NCI-H446 (cell line): ENCODE data around the gene MT2A.
"Not testable (repeated sequence)": the region's sequence is repeated elsewhere in the genome, so short reads cannot be mapped to it uniquely, and the experiment has no call there.

Experiments
- DNase-seq, 2 experiments: peaks; one replicate each; lab custom pipeline; 2025; lab: John Stamatoyannopoulos, UW

The MT2A gene

GRCh38 chr16:56608043-56608875 lies at the start of gene MT2A:
Gene MT2A, plus strand, starts transcription at chr16:56608584. Its CDS starts 72 bp downstream, at chr16:56608656.
- DNase-seq = peak; percentile 33 to 89

DNA sequence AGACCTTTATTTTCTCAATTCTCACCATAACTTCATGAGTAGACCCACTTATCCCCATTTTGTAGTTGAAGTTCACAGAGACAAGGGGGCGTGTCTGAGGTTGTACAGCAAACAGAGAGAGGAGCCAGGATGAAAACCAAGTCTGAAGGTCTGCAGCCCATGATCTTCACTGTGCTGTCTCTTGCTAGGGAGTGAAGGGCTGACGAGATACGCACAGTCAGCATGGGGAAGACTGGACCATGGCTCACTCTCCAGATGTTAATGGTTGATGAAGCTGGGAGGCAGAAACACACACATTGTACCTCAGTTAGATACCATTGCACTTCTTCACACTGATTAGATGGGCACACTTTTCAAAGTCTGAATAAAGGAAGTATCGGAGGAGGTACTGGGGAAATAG lies 49.3 kb upstream of the MT2A start:
- no peak for DNase-seq

DNA sequence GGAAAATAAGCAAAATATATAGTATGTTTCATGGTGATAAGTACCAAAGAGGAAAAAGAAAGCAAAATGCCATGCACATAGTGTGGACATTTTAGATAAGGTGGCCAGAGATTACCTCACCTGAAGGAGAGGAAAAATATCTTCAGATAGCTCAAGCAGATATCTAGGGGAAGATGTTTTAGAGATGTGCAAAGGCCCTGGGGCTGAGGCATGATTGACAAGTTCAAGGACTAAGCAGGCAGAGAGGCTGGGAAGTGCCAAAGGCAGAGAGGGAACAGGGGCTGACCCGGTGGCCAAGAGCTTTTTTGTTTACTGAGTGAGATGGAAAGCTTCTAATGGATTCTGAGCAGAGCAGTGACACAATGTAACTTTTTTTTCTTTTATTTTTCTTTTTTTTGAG lies 47.9 kb upstream of the MT2A start:
- no peak for DNase-seq

GRCh38 chr16:56561126-56561525 lies 47.3 kb upstream of the MT2A start:
- DNase-seq = no peak

GRCh38 chr16:56564793-56565477 lies 43.4 kb upstream of the MT2A start, which contains the start of gene MT4:
Gene MT4, plus strand, starts transcription at chr16:56565073. Its CDS starts 56 bp downstream, at chr16:56565129.
- DNase-seq = no peak

GRCh38 chr16:56569971-56570370 lies 38.4 kb upstream of the MT2A start:
- DNase-seq = no peak

GRCh38 chr16:56571525-56571924 lies 36.9 kb upstream of the MT2A start:
- DNase-seq = no peak

GRCh38 chr16:56574625-56575024 lies 33.8 kb upstream of the MT2A start:
- DNase-seq = no peak

GRCh38 chr16:56576585-56577299 lies 31.6 kb upstream of the MT2A start:
- DNase-seq = no peak

DNA sequence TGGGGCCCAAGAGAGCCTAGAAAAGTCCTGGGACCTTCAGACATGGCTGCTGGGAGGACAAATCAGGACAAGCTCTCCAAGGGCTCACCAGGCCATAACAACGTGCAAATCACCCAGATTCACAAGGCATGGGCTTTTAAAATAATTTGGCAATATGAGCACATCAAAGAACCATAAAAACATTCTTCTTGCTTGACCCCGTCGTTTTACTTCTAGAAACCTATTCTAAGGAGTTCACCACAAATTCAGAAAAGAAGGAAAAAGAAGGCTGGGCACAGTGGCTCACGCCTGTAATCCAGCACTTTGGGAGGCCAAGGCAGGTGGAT lies 31.1 kb upstream of the MT2A start:
- DNase-seq = no peak

DNA sequence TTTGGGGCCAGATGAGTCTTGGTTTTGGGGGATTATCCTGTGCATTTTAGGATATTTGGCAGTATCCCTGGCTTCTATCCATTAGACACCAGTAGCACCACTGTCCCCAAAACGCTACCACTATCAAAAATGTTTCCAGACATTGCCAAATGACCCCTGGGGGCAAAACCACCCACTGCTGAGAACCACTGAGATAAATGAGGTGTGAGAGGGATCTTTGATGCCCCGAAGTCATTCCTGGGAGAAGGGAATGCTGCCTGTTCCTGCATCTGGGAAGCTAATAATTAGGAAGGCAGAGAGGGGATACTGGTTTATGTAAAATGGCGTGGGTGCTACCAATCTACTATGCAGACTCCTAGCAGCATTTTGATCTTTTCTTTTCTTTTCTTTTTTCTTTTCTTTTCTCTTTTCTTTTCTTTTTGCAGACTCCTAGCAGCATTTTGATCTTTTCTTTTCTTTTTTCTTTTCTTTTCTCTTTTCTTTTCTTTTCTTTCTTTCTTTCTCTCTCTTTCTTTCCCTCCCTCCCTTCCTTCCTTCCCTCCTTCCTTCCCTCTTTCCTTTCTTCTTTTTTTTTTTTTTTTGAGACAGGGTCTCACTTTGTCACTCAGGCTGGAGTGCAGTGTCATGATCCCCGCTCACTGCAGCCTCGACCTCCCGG lies 27.9 kb upstream of the MT2A start:
- no peak for DNase-seq

GRCh38 chr16:56582911-56583310 lies 25.5 kb upstream of the MT2A start:
- DNase-seq = not testable (repeated sequence)

DNA sequence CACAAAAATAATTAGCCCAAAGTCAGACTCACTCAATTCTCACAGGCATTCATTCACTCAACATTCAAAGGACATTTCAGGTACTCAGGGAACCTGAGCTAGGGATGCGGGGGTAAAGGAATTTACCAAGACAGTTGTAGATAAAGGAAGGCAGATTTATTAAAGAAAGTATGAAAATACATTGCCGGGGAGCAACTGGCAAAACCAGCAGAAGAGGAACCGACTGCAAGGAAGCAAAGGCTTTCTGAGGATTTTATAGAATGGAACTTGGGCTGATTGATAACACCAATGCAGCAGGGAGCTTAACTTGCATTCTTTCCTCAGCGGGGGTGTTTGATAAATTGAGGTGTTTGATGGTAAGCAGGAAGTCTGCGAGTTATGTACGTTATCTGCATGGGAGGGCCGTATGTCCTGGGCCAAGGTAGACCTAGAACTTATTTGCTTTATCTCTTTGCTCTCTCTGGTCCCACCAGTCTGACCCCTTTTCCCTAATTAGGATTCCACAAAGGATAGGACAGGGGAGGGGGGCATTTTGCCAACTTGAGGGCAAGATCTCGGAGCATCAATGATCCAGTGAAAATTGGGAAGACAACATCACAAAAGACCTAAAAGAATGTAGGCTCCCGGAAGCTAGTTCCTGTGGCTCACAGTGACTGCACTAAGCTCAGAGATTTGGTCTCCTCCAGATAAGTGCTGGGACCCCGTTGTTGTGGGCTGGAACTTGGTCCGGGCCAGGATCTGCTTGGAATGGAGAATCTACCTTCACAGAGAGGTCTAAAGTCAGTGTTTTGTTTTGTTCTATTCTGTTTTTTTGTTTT lies 24.8 kb upstream of the MT2A start:
- no peak for DNase-seq

DNA sequence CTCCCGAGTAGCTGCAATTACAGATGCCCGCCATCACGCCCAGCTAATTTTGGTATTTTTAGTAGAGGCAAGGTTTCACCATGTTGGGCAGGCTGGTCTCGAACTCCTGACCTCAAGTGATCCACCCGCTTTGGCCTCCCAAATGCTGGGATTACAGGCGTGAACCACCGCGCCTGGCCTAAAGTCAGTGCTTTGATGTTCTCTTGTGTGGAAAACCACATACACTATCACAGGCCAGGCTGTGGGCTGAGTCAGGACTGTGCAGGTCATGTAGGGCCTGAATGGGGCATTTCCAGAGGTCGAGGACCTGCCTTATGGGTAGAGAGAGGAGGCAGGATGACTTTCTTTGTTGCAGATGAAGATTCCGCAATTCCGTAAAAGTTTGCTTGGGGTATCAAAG lies 24.1 kb upstream of the MT2A start:
- DNase-seq = no peak

- no peak for DNase-seq
Measured at GRCh38 chr16:56588781-56589140, 19.6 kb upstream of the MT2A start.

DNA sequence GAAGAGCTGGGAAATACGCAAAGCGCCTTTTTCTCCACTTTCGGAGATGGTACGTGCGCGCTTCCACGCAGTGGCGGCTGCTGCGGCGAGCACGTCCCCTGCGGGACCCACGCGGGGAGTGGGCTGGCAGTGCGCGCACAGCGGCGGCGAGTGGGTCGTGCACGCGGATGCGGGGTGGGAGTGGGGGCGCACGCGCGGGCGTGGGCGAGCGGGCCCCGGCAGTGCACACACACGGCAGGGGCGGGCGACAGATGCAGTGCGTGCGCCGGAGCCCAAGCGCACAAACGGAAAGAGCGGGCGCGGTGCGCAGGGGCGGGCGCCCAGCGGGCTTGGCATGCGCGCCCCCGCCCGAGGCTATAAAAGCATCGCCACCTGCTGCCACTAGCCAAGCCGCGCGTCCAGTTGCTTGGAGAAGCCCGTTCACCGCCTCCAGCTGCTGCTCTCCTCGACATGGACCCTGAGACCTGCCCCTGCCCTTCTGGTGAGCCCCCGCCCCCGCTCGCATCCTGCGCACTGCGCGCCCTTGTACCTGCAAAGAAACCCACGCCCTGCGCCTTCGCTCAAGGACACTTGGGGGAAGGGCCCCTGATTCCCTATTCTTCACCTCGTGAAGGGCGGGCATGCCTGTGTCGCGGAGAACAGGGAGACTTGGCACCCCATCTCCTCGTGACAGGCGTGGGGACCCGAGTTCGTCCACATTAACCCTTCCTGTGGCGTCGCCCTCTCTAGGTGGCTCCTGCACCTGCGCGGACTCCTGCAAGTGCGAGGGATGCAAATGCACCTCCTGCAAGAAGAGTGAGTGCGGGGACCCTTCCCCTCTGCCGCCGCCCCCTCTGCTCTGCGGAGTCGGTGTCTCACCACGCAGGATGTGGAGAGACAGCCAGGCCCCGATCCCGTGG lies 19.0 kb upstream of the MT2A start, which contains the start of gene MT3:
MT3 (plus strand) TSS at position 388 of the 899 bp plus-strand sequence; CDS start at position 451, 63 bp downstream.
- DNase-seq = no peak

DNA sequence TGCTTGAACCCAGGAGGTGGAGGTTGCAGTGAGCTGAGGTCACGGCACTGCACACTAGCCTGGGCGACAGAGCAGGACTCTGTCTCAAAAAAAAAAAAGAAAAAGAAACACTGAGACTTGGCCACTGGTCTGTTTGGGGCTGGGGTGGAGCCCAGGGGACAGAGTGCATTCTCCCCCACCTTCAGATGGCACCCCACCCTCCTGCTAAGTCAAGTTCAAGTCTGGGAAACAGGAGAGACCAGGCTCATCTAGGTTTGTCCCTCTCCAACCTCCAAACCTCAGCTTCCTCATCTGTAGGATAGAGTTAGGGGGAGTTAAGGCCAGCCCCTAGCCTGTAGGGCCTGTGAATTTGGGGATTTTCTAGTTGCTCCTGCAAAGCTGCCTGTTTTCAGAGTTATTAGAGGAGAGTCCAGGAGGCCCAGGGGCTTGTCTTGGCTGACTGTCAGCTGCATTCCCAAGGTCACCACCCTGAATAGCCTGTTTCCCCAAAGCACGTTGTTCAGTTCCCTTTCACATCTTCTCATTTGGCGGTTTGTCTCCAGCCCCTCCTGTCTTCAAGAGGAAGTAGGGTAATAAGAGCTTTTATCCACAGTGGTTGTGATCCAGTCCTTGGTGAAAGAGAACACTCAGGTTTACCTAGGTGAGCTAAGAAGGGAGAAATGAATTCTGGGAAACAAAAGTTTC lies 16.9 kb upstream of the MT2A start:
- DNase-seq = no peak

- DNase-seq = no peak
Measured at GRCh38 chr16:56593573-56594291, 14.7 kb upstream of the MT2A start.

DNA sequence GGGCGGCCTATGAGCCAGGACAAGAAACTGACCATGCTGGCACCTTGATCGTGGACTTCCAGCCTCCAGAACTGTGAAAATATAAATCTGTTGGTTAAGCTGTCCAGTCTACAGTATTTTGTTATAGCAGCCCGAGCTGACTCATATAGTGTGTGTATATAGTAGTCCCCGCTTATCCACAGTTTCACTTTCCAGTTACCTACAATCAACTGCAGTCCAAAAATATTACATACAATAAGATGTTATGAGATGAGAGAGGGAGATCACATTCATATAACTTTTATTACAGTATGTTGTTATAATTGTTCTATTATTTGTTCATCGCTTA lies 14.1 kb upstream of the MT2A start:
- DNase-seq = no peak
